Measurements from ENCODE around the gene GRIN2B.

Gene GRIN2B

DNA sequence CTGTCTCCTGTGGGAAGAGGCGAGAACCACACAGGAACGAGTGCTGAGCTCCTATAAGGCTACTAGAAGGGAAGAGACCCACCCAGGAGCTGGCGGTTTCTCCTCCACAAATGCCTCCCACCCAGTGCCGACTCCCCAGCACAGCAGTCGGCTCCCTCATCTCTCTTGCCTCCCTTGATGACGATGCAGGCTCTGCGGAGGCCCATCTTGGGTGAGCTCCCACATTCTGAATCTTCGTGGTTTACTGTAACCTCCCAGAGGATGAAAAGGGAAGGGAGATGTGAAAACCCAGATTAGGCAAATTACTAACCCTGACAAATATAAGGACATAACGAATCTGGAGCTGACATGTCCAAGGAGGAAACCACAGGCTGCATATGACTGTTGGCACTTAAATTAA lies 23.8 kb downstream of the GRIN2B start:
- no peak for DNase-seq (ENCODE audit: low read depth, low spot score)

DNA sequence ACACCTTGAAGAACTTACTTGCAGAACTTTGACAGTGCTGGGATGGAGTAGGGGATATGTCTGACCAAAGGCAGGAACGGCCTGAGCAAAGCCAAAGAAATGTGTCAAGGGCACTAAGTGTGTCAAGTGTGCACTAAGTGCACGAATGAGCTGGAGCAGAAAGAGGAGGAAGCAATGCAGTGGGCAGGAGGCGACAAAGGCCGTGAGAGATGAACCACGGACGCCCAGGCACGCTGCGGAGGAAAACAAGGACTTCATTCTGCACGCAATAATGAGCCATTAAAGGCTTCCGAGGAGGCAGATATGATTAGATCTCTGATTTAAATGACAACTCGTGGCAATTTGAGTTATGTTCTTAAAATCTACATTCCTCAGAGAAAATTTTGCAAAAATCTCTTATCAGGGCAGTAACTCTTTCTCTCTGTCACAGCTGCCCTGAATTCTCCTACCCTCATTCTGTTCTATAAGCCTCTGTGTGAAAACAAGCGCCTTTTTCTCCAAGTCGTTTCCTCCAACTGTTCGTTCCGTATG lies 25.3 kb downstream of the GRIN2B start:
- no peak for DNase-seq (ENCODE audit: low read depth, low spot score)

DNA sequence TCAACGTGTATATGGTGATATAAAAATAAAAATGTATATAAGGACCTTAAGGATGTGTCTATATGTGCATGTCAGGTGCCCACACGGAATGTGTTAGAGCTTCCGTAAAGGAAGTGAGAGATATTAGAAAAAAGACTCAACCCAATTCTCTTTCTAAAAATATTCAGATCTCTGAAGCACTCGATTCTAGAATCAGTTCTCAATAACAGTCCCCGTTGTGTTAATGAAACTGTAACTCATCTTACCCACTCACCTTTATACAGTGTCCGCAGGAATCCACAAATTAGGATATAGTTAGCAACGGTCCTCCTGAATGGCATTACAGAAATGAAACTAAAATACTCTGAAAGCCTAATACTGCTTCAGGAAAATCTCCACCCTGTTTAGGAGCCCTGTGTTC lies 29.3 kb downstream of the GRIN2B start:
- DNase-seq (ENCODE audit: low read depth, low spot score): no peak

DNA sequence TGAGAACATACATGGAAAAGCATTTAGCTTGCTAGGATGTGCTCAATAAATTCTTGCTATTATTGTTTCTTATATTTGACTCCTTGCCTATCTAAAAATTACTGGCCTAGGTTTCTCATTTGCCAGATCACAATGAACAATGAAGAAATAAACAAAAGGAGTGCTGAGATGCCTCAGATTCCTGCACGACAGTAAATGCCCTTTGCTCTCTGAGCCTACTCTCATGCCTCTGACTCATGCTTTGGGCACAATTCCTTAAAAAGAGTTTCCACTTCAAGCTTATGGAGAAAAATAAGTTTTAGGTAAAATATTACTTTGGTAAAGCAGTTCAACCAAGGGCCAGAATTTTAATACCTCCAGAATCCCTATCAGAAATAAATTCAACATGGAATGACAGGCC lies 30.9 kb downstream of the GRIN2B start:
- no peak for DNase-seq (ENCODE audit: low read depth, low spot score)

DNA sequence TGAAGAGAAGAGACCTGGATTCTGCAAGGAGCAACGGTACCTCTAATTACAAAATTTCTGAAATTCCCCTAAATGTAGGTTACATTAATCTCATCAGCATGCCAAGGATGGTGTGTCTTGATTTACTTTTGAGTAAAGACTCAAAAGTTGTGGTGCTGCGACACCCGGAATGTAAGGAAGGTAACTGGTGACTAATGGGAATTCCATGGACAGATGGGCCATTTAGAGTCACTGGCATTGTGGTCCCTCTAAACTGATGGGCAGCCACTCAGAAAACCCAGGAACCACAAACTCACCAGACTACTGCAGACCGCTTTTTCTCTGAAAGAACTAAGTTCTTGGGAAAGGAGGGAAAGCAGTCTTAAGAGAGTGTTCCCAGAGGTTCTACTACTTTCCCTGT lies 32.8 kb downstream of the GRIN2B start:
- no peak for DNase-seq (ENCODE audit: low read depth, low spot score)

DNA sequence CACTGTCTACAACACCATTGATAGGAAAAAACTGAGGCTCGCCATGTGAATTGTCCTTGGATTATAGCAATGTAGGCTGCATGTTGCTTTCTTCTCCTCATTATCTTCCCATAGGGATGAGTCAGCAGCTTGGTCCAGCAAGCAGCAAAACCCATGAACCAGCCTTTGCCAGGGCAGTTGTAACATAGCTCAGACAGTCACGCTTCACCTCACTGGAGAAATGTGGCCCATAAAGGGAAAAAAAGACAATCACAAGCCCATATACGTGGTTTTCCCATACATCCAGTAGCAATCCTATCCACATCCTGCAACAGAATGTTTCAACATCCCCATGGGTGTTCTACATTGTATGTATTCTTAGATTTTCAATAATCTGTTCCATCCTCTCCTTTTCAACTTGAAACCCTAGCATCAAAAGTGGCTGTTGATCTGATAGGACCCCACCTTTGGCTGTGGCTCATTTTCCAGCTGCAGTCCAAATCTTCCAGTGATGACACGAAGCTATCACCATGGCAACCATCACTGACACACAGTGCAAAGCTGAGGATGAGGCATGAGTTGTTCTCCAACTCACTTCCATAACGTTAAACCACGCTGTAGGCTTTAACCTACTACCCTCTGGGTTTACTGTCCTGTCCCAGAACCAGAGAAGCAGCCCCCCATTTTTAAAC lies 34.0 kb downstream of the GRIN2B start:
- no peak for DNase-seq (ENCODE audit: low read depth, low spot score)

DNA sequence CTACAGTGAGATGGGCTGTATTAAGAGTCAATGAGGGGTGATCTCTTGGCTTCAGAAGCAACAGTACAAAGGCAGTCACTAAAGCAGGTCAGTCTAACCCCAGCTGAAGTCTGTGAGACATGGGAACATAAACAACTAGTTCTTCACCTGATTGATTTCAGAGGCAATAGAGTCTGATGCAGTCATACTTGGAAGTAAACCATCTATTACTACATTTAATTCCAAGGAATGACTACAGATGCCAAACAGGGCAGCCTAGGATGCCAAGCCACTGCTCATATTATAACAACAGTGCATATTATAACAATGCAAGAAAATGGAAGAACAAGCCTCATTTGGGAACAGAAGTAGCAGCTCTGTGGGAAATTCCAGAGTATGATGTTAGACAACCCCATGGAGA lies 35.8 kb downstream of the GRIN2B start:
- no peak for DNase-seq (ENCODE audit: low read depth, low spot score)

DNA sequence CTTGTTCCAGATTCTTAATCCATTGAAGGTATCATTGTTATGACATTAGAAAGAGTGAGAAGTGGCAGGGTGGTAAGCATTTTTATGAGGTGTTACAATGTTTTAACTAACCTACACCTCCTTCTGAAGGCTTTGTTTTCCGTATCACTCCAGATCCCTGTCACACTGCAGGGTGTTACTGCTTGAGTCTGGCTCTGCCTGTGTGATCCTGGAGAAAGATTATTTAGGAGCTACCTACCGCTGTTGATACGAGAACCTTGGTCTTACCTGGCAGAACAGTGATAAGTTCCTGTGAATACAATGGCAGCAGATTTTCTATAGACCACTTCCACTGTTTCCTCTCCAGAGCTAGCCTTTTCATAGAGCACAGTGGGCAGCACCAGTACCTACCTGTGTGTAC lies 36.2 kb downstream of the GRIN2B start:
- DNase-seq (ENCODE audit: low read depth, low spot score): no peak

DNA sequence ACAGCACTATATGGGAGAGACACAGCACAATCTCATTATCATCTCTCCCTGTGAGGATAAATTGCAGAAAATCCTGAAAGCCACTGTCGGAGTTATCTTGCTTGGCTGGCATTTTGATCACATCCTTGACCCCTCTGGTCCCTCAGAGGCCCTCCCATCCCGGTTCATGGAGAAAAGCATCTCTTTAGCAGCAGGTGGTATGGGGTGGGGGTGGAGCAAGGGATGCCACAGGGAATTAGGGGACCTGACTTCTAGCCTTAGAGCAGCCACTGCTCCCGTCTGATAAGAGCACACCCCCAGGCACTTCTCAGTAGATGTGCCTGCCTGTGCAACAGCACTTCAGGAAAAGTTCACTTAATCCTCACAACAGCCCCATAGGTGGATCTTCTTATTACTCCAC lies 38.6 kb downstream of the GRIN2B start:
- no peak for DNase-seq (ENCODE audit: low read depth, low spot score)

DNA sequence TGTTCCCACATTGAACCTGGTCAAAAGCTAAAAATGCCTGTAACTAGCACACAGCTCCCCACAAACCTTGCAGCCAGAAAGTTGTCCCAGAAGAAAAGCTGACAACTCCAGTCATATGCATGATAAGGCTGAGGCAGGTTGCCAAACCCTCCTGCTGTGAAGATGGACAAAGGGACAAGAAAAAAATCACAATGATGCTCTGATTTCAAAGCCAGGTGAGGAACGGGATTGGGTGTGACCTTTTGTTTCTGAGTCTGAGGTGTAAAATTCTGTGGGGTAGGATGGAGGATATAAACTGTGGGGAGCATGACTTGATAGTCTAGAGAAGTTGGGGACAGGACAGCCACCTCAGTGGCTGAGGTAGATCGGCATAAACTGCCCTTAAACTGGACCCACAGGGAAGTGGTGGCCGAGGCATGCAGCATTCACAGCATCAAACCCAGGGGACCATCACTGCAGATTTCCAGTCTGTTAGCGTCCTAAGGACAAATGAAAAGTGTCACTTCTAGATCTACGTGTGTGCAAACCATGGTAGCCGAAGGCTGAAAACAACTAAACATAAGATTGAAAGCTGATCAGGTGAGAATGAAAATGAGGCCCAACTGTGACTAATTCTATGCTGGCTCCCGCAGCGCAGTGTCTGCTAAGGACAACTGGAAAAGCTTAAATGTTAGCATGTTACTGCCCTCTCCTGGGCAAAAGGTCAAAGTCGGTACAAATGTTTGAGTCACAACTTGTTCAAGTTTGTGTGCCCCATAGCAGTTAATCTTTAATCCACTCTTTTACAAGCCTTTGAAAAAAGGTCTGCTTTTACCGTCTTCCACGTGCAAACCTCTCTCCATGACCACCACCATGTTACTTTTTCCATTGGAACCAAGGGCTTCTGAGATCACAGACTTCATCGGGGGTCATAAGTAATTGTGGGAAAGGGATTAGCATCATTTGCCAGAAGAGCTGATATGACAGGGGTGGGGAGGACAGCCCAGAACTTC lies 39.8 kb downstream of the GRIN2B start:
- DNase-seq (ENCODE audit: low read depth, low spot score): no peak

DNA sequence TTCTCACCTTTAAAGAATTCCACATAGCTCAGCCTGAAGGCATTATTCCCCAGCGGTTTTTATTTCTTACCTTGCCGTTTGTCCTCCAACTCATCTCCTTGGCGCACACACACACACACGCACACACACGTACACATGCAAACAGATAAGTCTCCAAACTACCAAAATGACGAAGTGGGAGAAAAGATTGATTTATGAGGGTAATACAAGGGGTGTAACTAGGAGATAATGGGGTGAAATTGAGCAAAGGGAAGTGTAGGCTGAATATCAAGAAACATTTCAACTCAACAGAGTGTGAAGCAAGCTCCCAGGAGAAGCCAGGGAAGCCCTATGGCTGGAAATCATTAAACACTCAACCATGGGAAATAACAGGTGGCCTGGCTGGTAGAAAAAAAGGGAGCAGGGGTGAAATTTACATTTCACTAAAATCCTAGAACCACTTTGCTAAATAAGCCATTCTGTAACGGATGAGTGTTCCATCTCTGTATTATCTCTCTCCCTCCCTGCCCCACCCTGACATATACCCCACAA lies 41.0 kb downstream of the GRIN2B start:
- DNase-seq (ENCODE audit: low read depth, low spot score): no peak

DNA sequence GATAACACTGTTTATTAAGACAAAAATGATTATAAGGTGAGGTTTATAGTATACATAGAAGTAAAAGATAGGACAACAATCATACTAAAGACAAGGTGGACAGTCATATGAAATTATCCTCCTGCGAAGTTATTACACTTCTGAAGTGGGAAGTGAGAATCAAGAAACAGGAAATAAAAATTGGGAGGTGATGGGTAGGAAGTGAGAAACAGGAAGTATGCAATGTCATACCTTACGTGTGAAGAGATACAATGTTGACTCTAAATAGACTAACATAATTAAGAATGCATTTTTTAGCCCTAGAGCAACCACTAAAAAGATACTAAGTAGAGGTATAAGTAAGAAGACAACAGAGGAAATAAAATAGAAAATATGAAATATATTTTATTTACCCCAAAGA lies 43.7 kb downstream of the GRIN2B start:
- DNase-seq (ENCODE audit: low read depth, low spot score): no peak

DNA sequence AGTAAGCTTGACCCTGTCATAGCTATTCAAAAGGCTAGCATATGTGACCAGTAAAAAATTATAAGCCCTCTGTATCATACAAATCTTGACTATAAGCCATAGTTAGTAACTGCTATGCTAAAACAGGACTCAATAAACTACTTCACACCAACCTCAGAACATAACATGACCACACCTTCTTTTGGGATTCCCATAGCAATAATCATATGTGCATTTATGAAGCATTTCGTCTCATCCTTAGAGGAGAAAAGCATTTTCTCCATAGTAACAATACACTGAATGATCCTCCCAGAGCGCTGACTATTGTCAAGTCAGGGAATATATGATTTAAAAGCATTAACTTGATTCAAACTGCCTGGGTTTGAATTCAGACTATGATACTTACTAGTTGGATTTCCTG lies 46.2 kb downstream of the GRIN2B start:
- DNase-seq (ENCODE audit: low read depth, low spot score): no peak
